Prostate gland (tissue), 2 donors: ENCODE measurements around the gene MAP3K20. TPM values are rescaled to one million over a fixed set of nuclear protein-coding genes. Genes with fewer than 3 reads are reported as not detected.
A peak's percentile ranks its signal among the peaks of the same experiment; 100 is the strongest.
"Not testable (repeated sequence)": the region's sequence is repeated elsewhere in the genome, so short reads cannot be mapped to it uniquely, and the experiment has no call there.

Experiments used
- DNase-seq: peaks from one replicate; pipeline ENCODE4 v3.0.0-alpha.2; 2019; ENCODE audit warnings: low spot score
- H3K27ac ChIP-seq, 2 donors: fragments of 200-600 bp; sonication (generic); 2 replicates each; pipeline ENCODE4 v1.5.1; 2017 to 2019
- H3K27me3 ChIP-seq: fragments of 200-600 bp; sonication (generic); replicated peaks from 2 replicates; pipeline ENCODE4 v1.5.1; 2019; ENCODE audit not compliant: insufficient read depth
- H3K36me3 ChIP-seq, 2 donors: fragments of 200-600 bp; sonication (generic); 1 replicate in 1 of 2; 2 replicates in 1 of 2; pipeline versions ENCODE4 v1.5.1 to v1.8.1; 2017 to 2019
- H3K4me1 ChIP-seq: fragments of 200-600 bp; sonication (generic); replicated peaks from 2 replicates; pipeline ENCODE4 v1.5.1; 2019
- H3K4me3 ChIP-seq, 2 donors: fragments of 200-600 bp; sonication (generic); 2 replicates each; pipeline ENCODE4 v1.5.1; 2017 to 2019
- H3K9me3 ChIP-seq: fragments of 200-600 bp; sonication (generic); 2 replicates; pipeline ENCODE4 v1.5.1; 2017
- CTCF ChIP-seq, 4 experiments: fragments of 200-600 bp in 2 of 4; fragments of 450-650 bp in 2 of 4; sonication (generic) in 2 of 4; IDR thresholded peaks; 1 replicate in 3 of 4; 2 replicates in 1 of 4; pipeline ENCODE4 v1.5.1; 2016 to 2019; ENCODE audit warnings: antibody characterized with exemption in 4 of 4, mild to moderate bottlenecking in 2 of 4, moderate library complexity in 2 of 4
- POLR2A ChIP-seq: fragments of 450-650 bp; IDR thresholded peaks from one replicate; pipeline ENCODE4 v1.6.1; 2016; ENCODE audit warnings: antibody characterized with exemption, mild to moderate bottlenecking
- POLR2AphosphoS5 ChIP-seq: sonication (generic); formaldehyde crosslinking; IDR thresholded peaks from one replicate; pipeline ENCODE4 v1.6.1; 2017; ENCODE audit warnings: antibody characterized with exemption
- WGBS: methylation state at CpG from one replicate; pipeline ENCODE4 v1.1.5; 2018; 5-methylcytosine and 5-hydroxymethylcytosine counted together
- intact Hi-C: fragments of 100-400 bp; cut with DNase I; formaldehyde crosslinking; loops from one replicate; pipeline ENCODE4 v1.14.2; 2022
- total RNA-seq, 2 donors: library from RNA; depleted of rRNA; stranded (reverse); fragments of >200 nt; gene quantifications; one replicate each; pipeline ENCODE4 v1.1.0, GENCODE V29; 2016

MAP3K20 gene
- total RNA-seq, 2 donors from 2014 or later = 28.9 to 48.8 TPM

DNA sequence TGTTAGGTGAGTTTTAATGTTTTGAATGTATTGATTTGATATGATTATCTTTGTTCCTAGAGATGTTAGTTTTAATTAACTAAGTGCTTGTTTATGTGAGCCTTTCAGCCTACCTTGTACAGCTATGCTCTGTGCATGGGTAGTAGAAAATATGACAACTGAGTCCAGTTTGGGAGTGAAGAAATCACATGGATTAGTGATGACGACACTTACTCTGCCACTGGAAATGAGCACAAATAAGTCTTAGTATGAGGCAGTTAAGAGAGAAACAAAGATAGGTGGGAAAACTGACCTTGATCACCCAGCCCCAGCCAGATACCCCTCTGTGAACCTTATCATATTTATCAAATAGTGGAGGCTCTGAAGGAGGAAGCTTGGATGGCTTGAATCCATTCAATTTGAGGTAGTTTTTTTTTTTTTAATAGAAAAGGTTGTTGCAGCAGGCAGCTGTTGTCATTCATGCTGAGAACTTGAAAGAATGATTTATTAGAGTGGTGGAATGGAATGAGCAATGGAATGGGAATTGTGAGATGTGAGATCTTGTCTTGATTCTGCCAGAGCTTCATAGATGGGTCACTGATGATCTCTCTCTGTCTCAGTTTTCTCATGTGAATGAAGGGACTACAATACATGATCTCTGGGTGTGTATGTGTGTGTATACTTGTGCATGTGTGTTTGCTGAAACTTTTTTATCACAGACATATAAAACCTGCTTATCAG is 96.4 kb downstream of the MAP3K20 start:
- WGBS = 88% methylated on average over 1 of the region's 1 CpG
- H3K27me3 ChIP-seq = no peaks in the 10 kb centered on the region
- TF ChIP-seq POLR2AphosphoS5 (no peak), POLR2A (no peak), CTCF (IDR thresholded peaks at IDR 0.05) (no peak)
- no peak for DNase-seq
- no peaks in the 10 kb centered on the region for H3K9me3 ChIP-seq
- no peak overlapping the region for H3K4me3 ChIP-seq
- H3K4me1 ChIP-seq = no peaks in the 10 kb centered on the region
- H3K27ac ChIP-seq = no peak overlapping the region
- intact Hi-C loops = no loop called here
- H3K36me3 ChIP-seq = no peaks in the 10 kb centered on the region

DNA sequence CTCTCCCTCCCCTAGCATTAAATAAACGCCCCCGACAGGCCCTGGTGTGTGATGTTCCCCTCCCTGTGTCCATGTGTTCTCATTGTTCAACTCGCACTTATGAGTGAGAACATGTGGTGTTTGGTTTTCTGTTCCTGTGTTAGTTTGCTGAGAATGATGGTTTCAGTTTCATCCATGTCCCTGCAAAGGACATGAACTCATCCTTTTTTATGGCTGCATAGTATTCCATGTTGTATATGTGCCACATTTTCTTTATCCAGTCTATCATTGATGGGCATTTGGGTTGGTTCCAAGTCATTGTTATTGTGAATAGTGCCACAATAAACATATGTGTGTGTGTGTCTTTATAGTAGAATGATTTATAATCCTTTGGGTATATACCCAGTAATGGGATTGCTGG is 98.7 kb downstream of the MAP3K20 start:
- H3K4me3 ChIP-seq, H3K9me3 ChIP-seq, H3K27ac ChIP-seq, H3K27me3 ChIP-seq, intact Hi-C loops, H3K36me3 ChIP-seq, H3K4me1 ChIP-seq, DNase-seq: not testable (repeated sequence)
- WGBS = 98% methylated on average over 3 of the region's 3 CpGs

DNA sequence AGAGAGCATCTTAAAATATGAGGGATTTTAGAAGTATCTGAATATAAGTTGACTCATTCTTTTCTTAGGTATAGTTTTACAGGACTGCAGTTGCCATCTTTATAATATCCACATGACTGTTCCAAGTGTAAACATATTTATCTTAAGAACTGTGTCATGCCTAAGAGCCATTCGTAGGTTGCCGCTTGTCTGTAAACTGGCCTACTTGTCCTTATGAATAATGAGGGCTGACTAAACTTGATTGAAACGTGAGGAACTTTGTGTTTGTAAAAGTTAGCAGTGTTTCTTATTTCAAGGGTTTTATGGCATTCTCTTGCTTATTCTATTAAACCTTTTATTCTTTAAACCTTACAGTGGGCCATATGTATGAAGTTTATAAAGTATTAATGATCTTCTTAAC is 99.6 kb downstream of the MAP3K20 start:
- intact Hi-C loops = no loop called here
- Histone ChIP-seq H3K36me3 (no peaks in the 10 kb centered on the region), H3K9me3 (no peaks in the 10 kb centered on the region), H3K27me3 (no peaks in the 10 kb centered on the region), H3K4me3 (no peak overlapping the region), H3K27ac (no peak overlapping the region), H3K4me1 (no peaks in the 10 kb centered on the region)
- 57% methylated on average over 3 of the region's 3 CpGs for WGBS
- TF ChIP-seq POLR2AphosphoS5 = no peak
- no peak for TF ChIP-seq POLR2A
- no peak for TF ChIP-seq CTCF (IDR thresholded peaks at IDR 0.05)
- no peak for DNase-seq

DNA sequence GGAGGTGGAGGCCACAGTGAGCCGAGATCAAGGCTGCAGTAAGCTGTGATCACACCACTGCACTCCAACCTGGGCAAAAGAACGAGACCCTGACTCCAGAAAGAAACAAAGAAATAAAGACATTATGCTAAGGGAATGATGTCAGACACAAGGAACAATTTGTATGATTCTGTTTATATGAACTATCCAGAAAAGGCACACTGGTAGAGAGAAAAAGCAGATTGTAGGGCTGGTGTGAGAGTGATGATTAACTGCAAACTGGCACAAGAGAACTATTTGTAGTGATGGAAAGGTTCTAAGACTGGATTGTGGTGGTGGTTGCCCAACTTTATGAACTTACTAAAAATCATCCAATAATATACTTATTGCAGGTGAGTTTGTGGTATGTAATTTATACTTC is 106.3 kb downstream of the MAP3K20 start:
- H3K36me3 ChIP-seq = no peaks in the 10 kb centered on the region
- DNase-seq = no peak
- no peak overlapping the region for H3K4me3 ChIP-seq
- H3K4me1 ChIP-seq = no peaks in the 10 kb centered on the region
- no peak for TF ChIP-seq CTCF (IDR thresholded peaks at IDR 0.05)
- TF ChIP-seq POLR2A = no peak
- no peak for TF ChIP-seq POLR2AphosphoS5
- no peaks in the 10 kb centered on the region for H3K27me3 ChIP-seq
- 75% methylated on average over 2 of the region's 2 CpGs for WGBS
- no peaks in the 10 kb centered on the region for H3K9me3 ChIP-seq
- intact Hi-C loops = no loop called here
- H3K27ac ChIP-seq = no peak overlapping the region

DNA sequence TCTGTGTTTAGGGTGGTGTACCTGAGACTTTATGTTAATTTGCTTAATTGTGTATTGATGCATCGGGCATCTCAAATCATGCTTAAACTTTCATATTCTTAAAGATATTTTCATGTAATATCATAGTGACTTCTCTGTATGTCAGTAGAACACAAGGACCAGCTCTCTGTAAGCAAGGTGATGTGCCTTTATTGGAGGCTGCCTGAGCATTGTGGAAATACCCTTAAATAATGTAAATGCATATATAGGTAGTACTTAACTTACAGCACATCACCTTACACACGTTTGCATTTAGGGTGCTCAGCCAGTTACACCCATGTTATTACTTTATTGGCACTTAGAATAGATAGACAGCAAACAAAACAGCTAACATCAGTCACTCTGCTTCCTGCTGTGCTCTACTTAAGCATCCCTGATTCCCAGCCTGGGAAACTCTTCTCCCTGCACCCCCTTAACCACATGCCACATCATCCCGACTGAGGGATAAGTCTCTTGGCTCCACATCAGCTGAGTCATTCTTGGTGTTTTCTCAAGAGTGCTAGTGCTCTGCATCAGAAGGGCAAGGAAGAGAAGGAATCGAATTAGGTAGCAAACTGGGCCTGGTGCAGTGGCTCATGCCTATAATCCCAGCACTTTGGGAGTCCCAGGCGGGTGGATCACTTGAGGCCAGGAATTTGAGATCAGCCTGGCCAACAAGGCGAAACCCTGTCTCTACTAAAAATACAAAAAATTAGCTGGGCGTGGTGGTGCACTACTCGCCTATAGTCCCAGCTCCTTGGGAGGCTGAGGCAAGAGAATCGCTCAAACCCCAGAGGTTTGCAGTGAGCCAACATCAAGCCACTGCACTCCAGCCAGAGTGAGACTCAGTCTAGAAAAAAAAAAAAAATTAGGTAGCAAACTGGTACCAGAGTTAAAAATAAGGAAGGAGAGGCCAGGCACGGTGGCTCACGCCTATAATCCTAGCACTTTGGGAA is 108.7 kb downstream of the MAP3K20 start:
- no peaks in the 10 kb centered on the region for H3K27me3 ChIP-seq
- no peaks in the 10 kb centered on the region for H3K9me3 ChIP-seq
- no peaks in the 10 kb centered on the region for H3K4me1 ChIP-seq
- WGBS = 85% methylated on average over 11 of the region's 11 CpGs
- TF ChIP-seq CTCF (IDR thresholded peaks at IDR 0.05) (no peak), POLR2AphosphoS5 (peak; percentile 23), POLR2A (no peak)
- H3K36me3 ChIP-seq = no peaks in the 10 kb centered on the region
- no peak for DNase-seq
- no peak overlapping the region for H3K4me3 ChIP-seq
- intact Hi-C loops = no loop called here
- H3K27ac ChIP-seq = no peak overlapping the region
